ENCODE results near the gene CYREN. TPM values are rescaled to one million over a fixed set of nuclear protein-coding genes. Genes with fewer than 3 reads are reported as not detected.

CYREN gene
- total RNA-seq, 1 experiment from 2014 or later, result 78.5 TPM

GRCh38 chr7:135197906-135198655 lies 27.6 kb upstream of the CYREN start:
- DNase-seq (ENCODE audit: low spot score), result no peak

- no peak for DNase-seq (ENCODE audit: low spot score)
Measured at GRCh38 chr7:135197343-135197742, 26.8 kb upstream of the CYREN start.

GRCh38 chr7:135195968-135196629 lies 25.6 kb upstream of the CYREN start:
- DNase-seq (ENCODE audit: low spot score), result no peak

- no peak for DNase-seq (ENCODE audit: low spot score)
Measured at GRCh38 chr7:135195156-135195555, 24.6 kb upstream of the CYREN start.

- DNase-seq (ENCODE audit: low spot score), result no peak
Measured at GRCh38 chr7:135194494-135195095, 24.1 kb upstream of the CYREN start.

GRCh38 chr7:135193615-135194081 lies 23.1 kb upstream of the CYREN start:
- DNase-seq (ENCODE audit: low spot score), result no peak

GRCh38 chr7:135192914-135193536 lies 22.5 kb upstream of the CYREN start:
- no peak for DNase-seq (ENCODE audit: low spot score)

- DNase-seq (ENCODE audit: low spot score), result no peak
Measured at GRCh38 chr7:135190703-135191102, 20.2 kb upstream of the CYREN start.

GRCh38 chr7:135189961-135190360 lies 19.5 kb upstream of the CYREN start:
- DNase-seq (ENCODE audit: low spot score), result no peak

- no peak for DNase-seq (ENCODE audit: low spot score)
Measured at GRCh38 chr7:135189221-135189662, 18.7 kb upstream of the CYREN start.

- no peak for DNase-seq (ENCODE audit: low spot score)
Measured at GRCh38 chr7:135188298-135188984, 17.9 kb upstream of the CYREN start.

- DNase-seq (ENCODE audit: low spot score), result no peak
Measured at GRCh38 chr7:135186841-135187253, 16.3 kb upstream of the CYREN start.

- DNase-seq (ENCODE audit: low spot score), result no peak
Measured at GRCh38 chr7:135186261-135186540, 15.7 kb upstream of the CYREN start.

GRCh38 chr7:135185471-135186260 lies 15.2 kb upstream of the CYREN start:
- no peak for DNase-seq (ENCODE audit: low spot score)

GRCh38 chr7:135184254-135184841 lies 13.8 kb upstream of the CYREN start:
- DNase-seq (ENCODE audit: low spot score), result no peak

GRCh38 chr7:135183478-135183877 lies 13.0 kb upstream of the CYREN start:
- no peak for DNase-seq (ENCODE audit: low spot score)

- no peak for DNase-seq (ENCODE audit: low spot score)
Measured at GRCh38 chr7:135181929-135182678, 11.6 kb upstream of the CYREN start.

GRCh38 chr7:135181261-135181928 lies 10.9 kb upstream of the CYREN start:
- DNase-seq (ENCODE audit: low spot score), result no peak

GRCh38 chr7:135180122-135180521 lies 9.6 kb upstream of the CYREN start:
- no peak for DNase-seq (ENCODE audit: low spot score)
